Fibroblast of the aortic adventitia (primary cell): Measurements from ENCODE around the gene CENPP. TPM values are rescaled to one million over a fixed set of nuclear protein-coding genes. Genes with fewer than 3 reads are reported as not detected.

Experiments
- DNase-seq: peaks from one replicate; pipeline ENCODE4 v3.0.0-alpha.2; 2010; ENCODE audit warnings: low read depth
- H3K4me3 ChIP-seq: 2 replicates; pipeline ENCODE4 v1.5.1; 2011; ENCODE audit warnings: low read depth, mild to moderate bottlenecking, control low read depth, low read length, moderate library complexity
- total RNA-seq: library from RNA; depleted of rRNA; stranded (reverse); fragments of >200 nt; gene quantifications from 2 replicates; pipeline ENCODE4 v1.2.3, GENCODE V29; 2012; ENCODE audit warnings: low replicate concordance
- TF ChIP-seq, protein P1 (sequence below): IDR thresholded peaks from 2 replicates; pipeline ENCODE4 v1.5.1; 2011; ENCODE audit warnings: mild to moderate bottlenecking, low read length, control low read depth, inconsistent platforms; ENCODE audit not compliant: insufficient read depth

CENPP gene
- total RNA-seq, 1 donor = 19.3 TPM

DNA sequence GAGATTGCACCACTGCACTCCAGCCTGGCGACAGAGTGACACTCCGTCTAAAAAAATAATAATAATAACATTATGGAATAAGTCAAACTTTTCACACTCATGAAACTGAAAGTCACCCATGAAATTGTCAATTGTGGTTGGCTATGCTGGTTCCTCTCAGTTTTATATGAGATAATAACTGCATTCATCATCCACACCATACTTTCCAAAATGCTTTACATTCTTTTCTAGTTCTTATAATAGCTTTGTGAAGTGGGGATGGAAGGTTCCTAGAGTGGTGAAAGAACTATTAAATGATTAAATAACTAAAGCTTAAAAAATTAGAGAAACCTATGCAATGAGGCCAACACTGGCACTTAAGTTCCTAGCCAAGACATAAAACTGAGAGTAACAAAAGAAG lies 169.1 kb downstream of the CENPP start:
- TF ChIP-seq, protein P1, sequence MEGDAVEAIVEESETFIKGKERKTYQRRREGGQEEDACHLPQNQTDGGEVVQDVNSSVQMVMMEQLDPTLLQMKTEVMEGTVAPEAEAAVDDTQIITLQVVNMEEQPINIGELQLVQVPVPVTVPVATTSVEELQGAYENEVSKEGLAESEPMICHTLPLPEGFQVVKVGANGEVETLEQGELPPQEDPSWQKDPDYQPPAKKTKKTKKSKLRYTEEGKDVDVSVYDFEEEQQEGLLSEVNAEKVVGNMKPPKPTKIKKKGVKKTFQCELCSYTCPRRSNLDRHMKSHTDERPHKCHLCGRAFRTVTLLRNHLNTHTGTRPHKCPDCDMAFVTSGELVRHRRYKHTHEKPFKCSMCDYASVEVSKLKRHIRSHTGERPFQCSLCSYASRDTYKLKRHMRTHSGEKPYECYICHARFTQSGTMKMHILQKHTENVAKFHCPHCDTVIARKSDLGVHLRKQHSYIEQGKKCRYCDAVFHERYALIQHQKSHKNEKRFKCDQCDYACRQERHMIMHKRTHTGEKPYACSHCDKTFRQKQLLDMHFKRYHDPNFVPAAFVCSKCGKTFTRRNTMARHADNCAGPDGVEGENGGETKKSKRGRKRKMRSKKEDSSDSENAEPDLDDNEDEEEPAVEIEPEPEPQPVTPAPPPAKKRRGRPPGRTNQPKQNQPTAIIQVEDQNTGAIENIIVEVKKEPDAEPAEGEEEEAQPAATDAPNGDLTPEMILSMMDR = no peak
- no peak for DNase-seq
- H3K4me3 ChIP-seq = no peak overlapping the region

DNA sequence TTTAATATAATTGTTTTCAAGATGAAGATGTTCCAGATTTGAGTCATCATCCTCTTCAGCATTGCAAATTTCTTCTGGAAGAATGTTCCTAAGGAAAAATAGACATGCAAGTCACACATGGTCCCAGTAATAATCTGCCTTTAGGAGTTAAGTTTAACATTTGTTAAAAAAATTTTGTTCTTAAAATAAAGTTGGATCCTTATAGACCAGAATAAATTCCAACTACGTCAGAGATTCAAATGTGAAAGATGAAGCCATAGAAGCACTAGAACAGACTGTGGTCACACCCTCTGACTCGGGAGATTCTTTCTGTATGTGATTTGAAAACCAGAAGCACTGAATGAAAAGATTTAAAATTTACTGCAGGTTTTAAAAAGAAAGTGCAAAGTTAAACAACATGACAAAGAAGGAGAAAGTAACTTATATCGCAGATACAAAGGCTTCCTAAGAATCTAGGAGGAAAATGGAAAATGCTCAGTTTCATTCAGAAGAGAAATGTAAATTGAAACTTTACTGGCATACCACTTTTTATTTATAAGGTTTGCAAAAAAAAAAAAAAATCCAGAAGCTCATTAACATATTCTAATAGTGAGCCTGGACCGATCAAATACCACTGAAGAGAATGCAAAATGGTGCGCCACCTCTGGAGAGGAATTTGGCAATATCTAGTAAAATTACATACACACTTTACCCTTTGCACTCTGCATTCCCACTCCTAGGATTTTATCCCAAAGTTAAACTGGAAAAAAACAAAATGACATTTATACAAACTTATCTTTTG lies 170.8 kb downstream of the CENPP start:
- peak; percentile 53 for DNase-seq
- TF ChIP-seq, protein P1 = no peak
- no peak overlapping the region for H3K4me3 ChIP-seq

DNA sequence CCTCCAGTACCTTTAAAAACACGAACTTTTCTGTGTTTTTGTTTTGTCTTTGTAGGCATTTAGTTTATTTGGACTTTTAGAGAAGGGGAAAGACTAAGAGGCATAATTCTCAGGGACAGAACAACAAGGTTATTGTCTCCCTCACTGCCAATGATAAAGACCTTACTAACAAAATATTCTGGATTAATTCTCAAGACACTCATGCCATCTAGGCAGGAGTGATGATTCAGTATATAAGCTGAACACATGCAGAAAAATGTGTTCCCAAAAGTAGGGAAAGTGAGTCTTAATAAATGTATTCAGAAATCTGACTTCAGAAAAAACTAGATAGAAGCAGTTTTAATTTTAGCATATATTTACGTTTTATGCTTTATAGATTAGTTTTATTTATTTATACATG lies 173.9 kb downstream of the CENPP start:
- TF ChIP-seq, protein P1 = no peak
- DNase-seq = no peak
- no peak overlapping the region for H3K4me3 ChIP-seq

DNA sequence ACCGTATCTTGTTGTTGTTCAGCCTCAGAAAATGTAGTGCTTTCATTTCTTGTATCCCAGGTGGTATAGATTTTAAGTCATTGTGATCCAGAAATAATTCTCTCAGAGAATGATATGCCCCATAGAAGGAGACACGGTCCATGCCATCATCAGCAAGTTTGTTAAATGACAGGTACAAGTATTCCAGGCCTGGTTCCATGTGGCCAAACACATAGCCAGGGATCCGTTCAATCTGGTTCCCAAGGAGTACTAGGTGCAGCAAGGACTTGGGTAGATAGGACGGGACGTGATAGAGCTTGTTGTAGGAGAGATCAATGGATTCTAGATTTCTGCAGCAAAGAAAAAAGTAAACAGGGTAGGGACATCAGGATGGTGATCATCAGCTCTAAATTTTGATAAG lies 175.0 kb downstream of the CENPP start:
- no peak overlapping the region for H3K4me3 ChIP-seq
- TF ChIP-seq, protein P1 = no peak
- DNase-seq = no peak

DNA sequence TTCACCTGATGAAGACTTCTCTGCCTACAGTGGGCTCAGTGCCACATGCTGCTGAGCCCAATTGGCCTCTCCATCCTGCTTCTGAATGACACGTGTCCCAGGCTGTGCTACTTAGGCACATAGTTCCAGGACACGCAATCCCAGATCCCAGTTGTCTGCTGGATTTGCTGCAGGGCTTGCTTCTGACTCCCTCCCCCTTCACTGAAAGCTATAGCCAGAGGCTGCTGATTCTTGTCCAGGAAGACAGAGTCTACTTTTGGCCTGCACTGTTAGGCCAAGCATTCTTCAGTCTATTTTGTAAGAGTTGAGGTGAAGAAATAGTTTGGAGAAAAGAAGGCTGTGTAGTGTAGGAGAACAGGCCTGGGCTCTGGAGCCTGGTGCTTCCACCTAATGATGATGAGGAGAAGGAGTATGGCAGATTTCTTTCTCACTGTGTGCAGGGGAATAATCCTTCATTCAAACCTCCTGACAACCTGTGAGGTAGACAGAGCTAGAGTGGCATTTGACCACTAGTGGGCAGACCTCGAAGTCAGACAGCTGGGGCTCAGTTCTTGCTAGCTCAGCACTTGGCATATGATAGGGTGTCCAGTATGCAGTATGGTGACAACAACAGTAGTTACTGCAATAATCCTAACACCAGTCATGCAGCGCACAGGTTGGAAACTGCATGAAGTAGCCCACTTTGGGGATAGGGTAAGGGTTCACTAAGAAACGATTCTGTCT lies 176.1 kb downstream of the CENPP start:
- TF ChIP-seq, protein P1 = peak; percentile 48
- H3K4me3 ChIP-seq = no peak overlapping the region
- DNase-seq = peak; percentile 92

DNA sequence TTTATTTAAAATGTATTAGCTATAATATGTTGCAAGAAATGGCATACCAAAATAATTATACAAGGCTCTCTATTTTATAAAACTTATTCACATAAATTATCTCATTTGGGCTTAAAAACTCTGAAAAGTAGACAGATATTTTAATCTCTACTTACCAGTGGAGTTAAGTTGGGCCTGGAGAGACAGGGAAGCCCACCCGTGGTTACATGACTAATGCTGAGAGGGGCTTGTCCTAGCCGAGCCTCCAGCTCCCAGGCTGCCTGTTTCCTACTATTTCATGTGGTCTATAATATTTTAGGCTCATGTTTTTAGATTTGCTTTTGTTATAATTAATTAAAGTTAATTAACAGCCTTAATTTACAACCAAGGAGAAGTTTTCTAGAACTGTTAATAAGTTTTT lies 177.4 kb downstream of the CENPP start:
- DNase-seq = no peak
- TF ChIP-seq, protein P1 = no peak

More for the DNA sequence above, 177.4 kb downstream of the CENPP start:
- H3K4me3 ChIP-seq = no peak overlapping the region
